ENCODE measurements around the gene ARL6IP4.

DNA sequence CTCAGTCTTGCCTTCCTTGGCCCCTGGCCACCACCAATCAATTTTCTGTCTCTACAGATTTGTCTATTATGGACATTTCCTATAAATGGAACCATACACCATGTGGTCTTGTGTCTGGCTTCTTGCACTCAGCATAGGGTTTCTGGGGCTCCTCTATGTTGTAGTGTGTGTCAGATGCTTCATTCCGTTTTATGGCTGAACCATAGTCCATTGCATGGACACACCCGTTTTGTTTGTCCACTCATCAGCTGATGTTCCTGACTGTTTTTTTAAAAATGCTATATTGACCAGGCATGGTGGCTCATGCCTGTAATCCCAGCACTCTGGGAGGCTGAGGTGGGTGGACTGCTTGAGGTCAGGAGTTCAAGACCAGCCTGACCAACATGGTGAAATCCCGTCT lies 21.0 kb downstream of the ARL6IP4 start:
- no peak for TF ChIP-seq TAF1 (IDR thresholded peaks at IDR 0.05; ENCODE audit: borderline replicate concordance, insufficient read depth, low read length)
- TF ChIP-seq POLR2AphosphoS5 (IDR thresholded peaks at IDR 0.05; ENCODE audit: low read depth, low read length), result no peak
- TF ChIP-seq, protein P1, sequence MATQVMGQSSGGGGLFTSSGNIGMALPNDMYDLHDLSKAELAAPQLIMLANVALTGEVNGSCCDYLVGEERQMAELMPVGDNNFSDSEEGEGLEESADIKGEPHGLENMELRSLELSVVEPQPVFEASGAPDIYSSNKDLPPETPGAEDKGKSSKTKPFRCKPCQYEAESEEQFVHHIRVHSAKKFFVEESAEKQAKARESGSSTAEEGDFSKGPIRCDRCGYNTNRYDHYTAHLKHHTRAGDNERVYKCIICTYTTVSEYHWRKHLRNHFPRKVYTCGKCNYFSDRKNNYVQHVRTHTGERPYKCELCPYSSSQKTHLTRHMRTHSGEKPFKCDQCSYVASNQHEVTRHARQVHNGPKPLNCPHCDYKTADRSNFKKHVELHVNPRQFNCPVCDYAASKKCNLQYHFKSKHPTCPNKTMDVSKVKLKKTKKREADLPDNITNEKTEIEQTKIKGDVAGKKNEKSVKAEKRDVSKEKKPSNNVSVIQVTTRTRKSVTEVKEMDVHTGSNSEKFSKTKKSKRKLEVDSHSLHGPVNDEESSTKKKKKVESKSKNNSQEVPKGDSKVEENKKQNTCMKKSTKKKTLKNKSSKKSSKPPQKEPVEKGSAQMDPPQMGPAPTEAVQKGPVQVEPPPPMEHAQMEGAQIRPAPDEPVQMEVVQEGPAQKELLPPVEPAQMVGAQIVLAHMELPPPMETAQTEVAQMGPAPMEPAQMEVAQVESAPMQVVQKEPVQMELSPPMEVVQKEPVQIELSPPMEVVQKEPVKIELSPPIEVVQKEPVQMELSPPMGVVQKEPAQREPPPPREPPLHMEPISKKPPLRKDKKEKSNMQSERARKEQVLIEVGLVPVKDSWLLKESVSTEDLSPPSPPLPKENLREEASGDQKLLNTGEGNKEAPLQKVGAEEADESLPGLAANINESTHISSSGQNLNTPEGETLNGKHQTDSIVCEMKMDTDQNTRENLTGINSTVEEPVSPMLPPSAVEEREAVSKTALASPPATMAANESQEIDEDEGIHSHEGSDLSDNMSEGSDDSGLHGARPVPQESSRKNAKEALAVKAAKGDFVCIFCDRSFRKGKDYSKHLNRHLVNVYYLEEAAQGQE (IDR thresholded peaks at IDR 0.05; ENCODE audit: insufficient read depth in 1 of 2, low read depth in 2 of 2, low read length in 2 of 2), result no peak
- TF ChIP-seq SIN3A (IDR thresholded peaks at IDR 0.05; ENCODE audit: borderline replicate concordance, insufficient read depth, low read length), result no peak

Measured in PFSK-1 (cell line).